GM12865 (cell line): ENCODE data around the gene C1orf167.

Experiments used
- DNase-seq: peaks from one replicate; pipeline ENCODE4 v3.0.0; 2010; ENCODE audit warnings: low read depth
- H3K4me3 ChIP-seq: 2 replicates; pipeline ENCODE4 v1.5.1; 2011; ENCODE audit warnings: mild to moderate bottlenecking, low read depth, low read length, control low read depth
- TF ChIP-seq, protein P1 (sequence below): IDR thresholded peaks from 2 replicates; pipeline ENCODE4 v1.5.1; 2011; ENCODE audit warnings: low read length, control low read depth, low read depth, inconsistent platforms; ENCODE audit not compliant: insufficient read depth; ENCODE audit errors: missing control alignments

C1orf167 gene

DNA sequence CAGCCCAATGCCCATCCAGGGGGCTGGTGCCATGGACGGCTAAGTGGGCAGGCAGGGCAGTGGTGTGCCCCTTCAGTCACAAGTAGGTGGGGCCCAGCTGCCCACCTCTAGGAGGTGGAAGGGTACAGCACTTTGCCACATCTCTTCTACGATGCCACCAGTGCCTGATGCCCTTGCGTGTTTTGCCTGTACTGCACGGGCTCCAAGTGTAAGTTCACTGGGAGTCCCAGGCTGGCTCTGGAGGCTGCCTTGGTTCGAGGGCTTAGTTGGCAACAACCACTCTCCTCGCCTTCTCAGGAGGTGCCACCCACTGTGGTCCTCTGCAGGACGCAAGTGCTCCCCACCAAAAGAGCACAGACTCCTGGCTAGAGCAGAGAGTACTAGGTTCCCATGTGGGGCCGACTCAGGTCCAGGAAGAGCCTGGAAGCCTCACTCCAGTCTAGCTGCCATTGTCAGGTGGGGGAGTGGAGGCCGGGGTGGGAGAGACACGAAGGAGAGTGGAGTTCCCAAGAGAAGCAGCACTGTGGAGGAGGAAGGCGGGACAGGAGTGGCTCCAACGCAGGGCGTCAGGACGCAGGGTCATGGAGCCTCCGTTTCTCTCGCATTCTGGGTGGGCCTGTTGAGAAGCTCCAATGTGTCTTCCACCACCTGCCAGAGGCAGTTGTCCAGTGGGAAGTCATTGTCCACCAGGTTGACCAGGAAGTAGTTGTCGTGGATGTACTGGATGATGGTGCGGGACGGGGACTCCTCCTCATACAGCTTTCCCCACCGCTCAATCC lies 28.3 kb downstream of the C1orf167 start:
- no peak for DNase-seq
- H3K4me3 ChIP-seq = no peak overlapping the region
- TF ChIP-seq, protein P1, sequence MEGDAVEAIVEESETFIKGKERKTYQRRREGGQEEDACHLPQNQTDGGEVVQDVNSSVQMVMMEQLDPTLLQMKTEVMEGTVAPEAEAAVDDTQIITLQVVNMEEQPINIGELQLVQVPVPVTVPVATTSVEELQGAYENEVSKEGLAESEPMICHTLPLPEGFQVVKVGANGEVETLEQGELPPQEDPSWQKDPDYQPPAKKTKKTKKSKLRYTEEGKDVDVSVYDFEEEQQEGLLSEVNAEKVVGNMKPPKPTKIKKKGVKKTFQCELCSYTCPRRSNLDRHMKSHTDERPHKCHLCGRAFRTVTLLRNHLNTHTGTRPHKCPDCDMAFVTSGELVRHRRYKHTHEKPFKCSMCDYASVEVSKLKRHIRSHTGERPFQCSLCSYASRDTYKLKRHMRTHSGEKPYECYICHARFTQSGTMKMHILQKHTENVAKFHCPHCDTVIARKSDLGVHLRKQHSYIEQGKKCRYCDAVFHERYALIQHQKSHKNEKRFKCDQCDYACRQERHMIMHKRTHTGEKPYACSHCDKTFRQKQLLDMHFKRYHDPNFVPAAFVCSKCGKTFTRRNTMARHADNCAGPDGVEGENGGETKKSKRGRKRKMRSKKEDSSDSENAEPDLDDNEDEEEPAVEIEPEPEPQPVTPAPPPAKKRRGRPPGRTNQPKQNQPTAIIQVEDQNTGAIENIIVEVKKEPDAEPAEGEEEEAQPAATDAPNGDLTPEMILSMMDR = no peak

DNA sequence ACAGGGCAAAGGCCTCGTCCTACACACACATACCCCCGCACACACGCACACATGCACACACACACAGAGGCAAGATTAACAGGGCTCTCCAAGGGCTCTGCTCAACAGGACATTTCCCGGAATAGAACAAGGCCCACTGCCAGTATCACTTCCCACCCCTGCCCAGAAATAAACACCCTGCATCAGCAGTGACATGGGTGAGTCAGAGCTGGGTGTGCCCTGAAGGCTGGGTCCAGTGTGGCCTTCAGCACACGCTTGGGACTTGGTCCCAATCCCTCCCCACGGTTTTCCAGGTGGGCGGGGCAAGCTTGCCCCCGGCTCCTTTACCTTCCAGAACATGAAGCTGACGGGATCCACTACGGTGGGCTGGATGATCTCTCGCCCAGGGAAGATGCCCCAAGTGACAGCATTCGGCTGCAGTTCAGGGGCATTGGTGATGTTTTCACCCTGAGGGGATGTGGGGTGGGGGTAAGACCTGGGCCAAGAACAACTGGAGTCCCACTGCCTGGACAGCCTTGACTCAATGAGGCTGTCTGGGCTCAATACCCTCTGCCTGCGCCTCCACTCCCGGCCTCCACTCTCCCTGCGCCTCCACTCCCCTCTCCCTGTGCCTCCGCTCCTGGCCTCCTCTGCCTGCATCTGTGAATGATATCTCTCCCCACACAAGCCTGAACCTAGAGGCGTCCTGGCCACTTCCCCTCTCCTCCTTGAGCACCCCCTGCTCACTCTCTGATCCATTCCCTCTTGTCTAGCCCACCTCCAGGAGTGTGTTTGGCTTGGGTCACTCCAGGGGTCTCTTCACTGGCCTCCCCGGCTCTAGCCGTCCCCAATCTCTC lies 29.1 kb downstream of the C1orf167 start:
- no peak for DNase-seq
- TF ChIP-seq, protein P1 = no peak
- H3K4me3 ChIP-seq = no peak overlapping the region

DNA sequence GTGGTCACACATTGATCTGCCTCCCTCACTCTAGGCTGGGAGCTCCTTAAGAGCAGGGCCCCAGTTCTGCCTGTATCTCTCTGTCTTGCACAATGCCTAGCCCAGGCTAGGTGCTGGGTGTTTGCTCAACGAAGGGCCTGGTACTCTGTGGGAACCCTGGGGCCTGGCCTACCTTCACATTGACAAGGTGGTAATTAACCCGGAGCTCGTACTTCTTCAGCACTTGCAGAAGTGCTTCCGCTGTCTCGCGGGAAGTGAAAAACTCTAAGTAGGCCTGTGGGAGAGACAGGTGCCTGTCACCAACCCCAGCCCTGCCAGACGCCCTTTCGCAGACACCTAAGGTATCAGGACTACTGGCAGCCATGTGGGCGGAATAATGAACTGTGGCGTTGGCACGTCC lies 30.1 kb downstream of the C1orf167 start:
- H3K4me3 ChIP-seq = no peak overlapping the region

DNA sequence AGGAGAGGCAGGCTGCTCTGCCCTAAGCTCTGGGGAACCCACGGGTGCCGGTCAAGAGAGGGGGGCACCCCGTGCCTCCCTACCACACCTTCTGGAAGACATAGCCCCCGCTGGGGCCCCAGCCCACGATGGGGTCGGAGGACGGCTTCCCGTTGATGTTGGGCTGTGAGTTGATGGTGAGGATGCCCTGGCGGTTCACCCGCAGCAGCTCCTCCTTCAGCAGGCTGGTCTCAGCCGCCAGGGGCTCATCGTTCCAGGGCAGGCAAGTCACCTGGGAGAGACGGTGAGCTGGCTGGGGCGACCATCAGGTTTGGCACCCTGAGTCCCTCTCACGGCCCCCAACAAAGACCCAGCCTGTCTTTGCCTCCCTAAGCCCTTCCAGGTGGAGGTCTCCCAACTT lies 31.8 kb downstream of the C1orf167 start:
- DNase-seq = no peak
- TF ChIP-seq, protein P1 = no peak
- H3K4me3 ChIP-seq = no peak overlapping the region

More for the DNA sequence above, 30.1 kb downstream of the C1orf167 start:
- DNase-seq = no peak
- TF ChIP-seq, protein P1 = no peak

DNA sequence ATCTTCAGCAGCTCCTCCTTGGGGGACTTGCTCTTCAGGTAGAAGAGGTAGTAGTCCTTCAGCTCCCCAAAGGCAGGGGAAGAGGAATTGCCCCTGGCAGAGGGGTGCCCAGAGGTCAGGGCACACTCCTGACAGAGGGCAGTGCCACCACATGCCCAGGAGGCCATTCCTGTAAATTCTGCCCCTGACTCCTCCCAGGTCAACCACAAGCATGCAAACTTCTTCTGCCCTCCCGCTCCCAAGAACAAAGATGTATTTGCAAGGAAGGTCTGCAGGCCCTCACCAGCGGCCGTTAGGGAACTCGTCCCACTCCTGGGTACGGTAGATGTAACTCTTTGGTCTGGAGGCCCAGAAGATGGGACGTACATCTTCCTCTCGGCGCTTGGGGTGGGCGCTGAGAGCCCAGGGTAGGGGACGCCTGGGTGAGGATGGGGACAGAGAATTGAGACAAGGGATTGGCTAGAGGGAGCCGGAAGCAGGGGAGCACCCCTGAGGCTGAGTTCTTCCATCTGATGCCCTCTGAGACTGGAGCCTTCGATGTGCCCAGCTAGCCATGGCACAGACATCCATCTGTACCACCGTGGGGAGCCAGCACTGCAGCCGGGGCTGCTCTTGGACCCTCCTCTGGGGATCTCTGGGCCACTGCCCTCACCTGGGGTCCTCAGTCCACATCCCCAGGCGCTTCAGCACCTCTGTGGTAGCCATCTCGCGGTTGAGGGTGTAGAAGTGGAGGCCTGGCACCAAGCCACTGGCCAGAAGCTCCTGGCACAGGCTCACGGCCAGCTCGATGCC lies 32.6 kb downstream of the C1orf167 start:
- TF ChIP-seq, protein P1 = no peak
- no peak for DNase-seq
- H3K4me3 ChIP-seq = no peak overlapping the region

DNA sequence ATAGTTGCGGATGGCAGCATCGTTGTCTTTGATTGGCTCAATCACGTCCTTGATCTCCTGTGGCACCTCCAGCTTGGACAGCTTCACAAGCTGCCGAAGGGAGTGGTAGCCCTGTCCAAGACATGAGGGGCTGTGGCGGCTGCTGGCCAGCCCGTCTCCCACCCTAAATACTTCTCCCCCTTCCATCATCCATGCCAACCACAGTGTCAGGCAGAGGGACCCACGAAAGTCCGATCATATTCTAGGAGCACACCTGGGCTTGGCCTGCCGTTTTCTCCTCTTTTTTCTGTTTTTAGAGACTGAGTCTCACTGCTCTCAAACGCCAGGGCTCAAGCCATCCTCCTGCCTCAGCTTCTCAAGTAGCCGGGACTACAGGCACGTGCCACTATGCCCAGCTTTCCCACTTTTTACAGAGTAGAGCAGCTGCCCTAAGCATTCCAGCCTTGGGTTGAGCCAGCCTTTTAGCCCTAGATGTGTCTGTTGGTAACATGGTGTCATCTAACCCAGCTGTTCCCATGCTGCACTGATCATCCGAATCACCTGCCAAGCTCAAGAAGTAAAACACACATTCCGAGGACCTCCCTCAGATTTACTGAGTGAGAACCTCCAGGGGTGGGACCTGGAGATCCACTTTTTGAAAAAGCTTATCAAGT lies 33.4 kb downstream of the C1orf167 start:
- DNase-seq = no peak
- TF ChIP-seq, protein P1 = no peak
- H3K4me3 ChIP-seq = no peak overlapping the region
